SK-N-SH treated with all-trans-retinoic acid at 6 μM for 48 hours (cell line): ENCODE measurements around the gene DHCR24.

ENCODE experiments used
- ATAC-seq: fragments of 200-7000 bp; cut with Tn5 transposase; 3 replicates; pipeline ENCODE4 v1.9.1; 2020; ENCODE audit warnings: mild to moderate bottlenecking, moderate library complexity
- BACH2 ChIP-seq: fragments of 250-450 bp; sonication (Bioruptor Pico); IDR thresholded peaks from 2 replicates; pipeline ENCODE4 v1.9.0; 2021; ENCODE audit warnings: mild to moderate bottlenecking, borderline replicate concordance
- CREB5 ChIP-seq: fragments of 250-450 bp; sonication (Bioruptor Pico); IDR thresholded peaks from 2 replicates; pipeline ENCODE4 v1.5.1; 2020; ENCODE audit warnings: low read depth, mild to moderate bottlenecking, moderate library complexity
- CSDC2 ChIP-seq: fragments of 250-450 bp; sonication (Bioruptor Pico); IDR thresholded peaks from 2 replicates; pipeline ENCODE4 v1.5.0; 2020; ENCODE audit warnings: mild to moderate bottlenecking, moderate library complexity
- ESRRG ChIP-seq: fragments of 250-450 bp; sonication (Bioruptor Pico); IDR thresholded peaks from 2 replicates; pipeline ENCODE4 v1.6.1; 2021; ENCODE audit warnings: mild to moderate bottlenecking
- GLIS3 ChIP-seq: fragments of 250-450 bp; sonication (Bioruptor Pico); IDR thresholded peaks from 2 replicates; pipeline ENCODE4 v1.5.0; 2020; ENCODE audit warnings: mild to moderate bottlenecking, moderate library complexity
- ISL1 ChIP-seq: fragments of 250-450 bp; sonication (Bioruptor Pico); IDR thresholded peaks from 2 replicates; pipeline ENCODE4 v2.1.2; 2022; ENCODE audit warnings: mild to moderate bottlenecking, moderate library complexity
- OSR1 ChIP-seq: fragments of 250-450 bp; sonication (Bioruptor Pico); IDR thresholded peaks from 2 replicates; pipeline ENCODE4 v1.8.0; 2022; ENCODE audit warnings: moderate library complexity, mild to moderate bottlenecking, inconsistent platforms
- POU6F1 ChIP-seq: fragments of 250-450 bp; sonication (Bioruptor Pico); IDR thresholded peaks from 2 replicates; pipeline ENCODE4 v1.8.0; 2021; ENCODE audit warnings: low read depth, mild to moderate bottlenecking, moderate library complexity, borderline replicate concordance
- PPARA ChIP-seq: fragments of 250-450 bp; sonication (Bioruptor Pico); IDR thresholded peaks from 2 replicates; pipeline ENCODE4 v1.5.0; 2020; ENCODE audit warnings: mild to moderate bottlenecking, borderline replicate concordance
- RARB ChIP-seq: fragments of 250-450 bp; sonication (Bioruptor Pico); IDR thresholded peaks from 2 replicates; pipeline ENCODE4 v1.8.0; 2021; ENCODE audit warnings: mild to moderate bottlenecking, moderate library complexity
- SNAI2 ChIP-seq: fragments of 250-450 bp; sonication (Bioruptor Pico); IDR thresholded peaks from 2 replicates; pipeline ENCODE4 v1.5.0; 2020; ENCODE audit warnings: mild to moderate bottlenecking, moderate library complexity
- TCF4 ChIP-seq: fragments of 250-450 bp; sonication (Bioruptor Pico); IDR thresholded peaks from 2 replicates; pipeline ENCODE4 v1.8.0; 2021; ENCODE audit warnings: mild to moderate bottlenecking, moderate library complexity, borderline replicate concordance
- TOX ChIP-seq: fragments of 250-450 bp; sonication (Bioruptor Pico); IDR thresholded peaks from 2 replicates; pipeline ENCODE4 v1.8.0; 2021; ENCODE audit warnings: mild to moderate bottlenecking, moderate library complexity, borderline replicate concordance
- TSHZ2 ChIP-seq: fragments of 250-450 bp; sonication (Bioruptor Pico); IDR thresholded peaks from 2 replicates; pipeline ENCODE4 v1.5.0; 2020; ENCODE audit warnings: mild to moderate bottlenecking, moderate library complexity
- ZC3H10 ChIP-seq: fragments of 250-450 bp; sonication (Bioruptor Pico); IDR thresholded peaks from 2 replicates; pipeline ENCODE4 v1.5.1; 2021; ENCODE audit warnings: mild to moderate bottlenecking, moderate library complexity
- ZFP30 ChIP-seq: fragments of 450-650 bp; formaldehyde crosslinking; IDR thresholded peaks from 2 replicates; pipeline ENCODE4 v1.5.0; 2022; ENCODE audit warnings: mild to moderate bottlenecking, moderate library complexity
- ZNF565 ChIP-seq: fragments of 450-650 bp; formaldehyde crosslinking; conservative IDR thresholded peaks from 2 replicates; pipeline ENCODE4 v1.5.0; 2020; ENCODE audit warnings: low read depth, mild to moderate bottlenecking, moderate library complexity
- ZNF70 ChIP-seq: fragments of 450-650 bp; formaldehyde crosslinking; IDR thresholded peaks from 2 replicates; pipeline ENCODE4 v1.5.0; 2020; ENCODE audit warnings: mild to moderate bottlenecking, moderate library complexity
- TF ChIP-seq, protein P1 (sequence below): fragments of 250-450 bp; sonication (Bioruptor Pico); IDR thresholded peaks from 2 replicates; pipeline ENCODE4 v1.5.1; 2021; ENCODE audit warnings: mild to moderate bottlenecking, moderate library complexity
- TF ChIP-seq, protein P2 (sequence below): fragments of 250-450 bp; sonication (Bioruptor Pico); IDR thresholded peaks from 2 replicates; pipeline ENCODE4 v1.8.0; 2020; ENCODE audit warnings: mild to moderate bottlenecking, moderate library complexity, borderline replicate concordance

Gene DHCR24

DNA sequence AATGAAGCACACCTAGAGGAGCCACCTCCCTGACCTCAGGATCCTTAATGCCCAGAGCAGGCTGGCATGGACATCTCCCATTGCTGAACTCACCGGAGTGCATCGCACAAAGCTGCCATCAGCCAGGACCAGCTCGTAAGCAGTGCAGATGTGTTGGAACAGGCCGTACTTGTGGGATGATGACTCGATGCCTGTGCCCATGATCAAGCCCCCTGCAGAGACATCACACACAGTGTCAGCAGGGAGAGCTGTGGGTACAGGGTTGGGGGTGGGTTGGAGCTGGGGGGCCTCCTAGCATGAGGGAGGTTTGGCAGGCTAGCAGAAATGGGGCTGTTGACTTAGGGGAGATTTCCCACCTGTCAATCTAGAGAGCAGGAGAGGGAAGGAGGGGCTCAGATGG lies 12.0 kb downstream of the DHCR24 start (continued):
- TF ChIP-seq RARB (CRISPR knock-in tag) (no peak), TCF4 (no peak), PPARA (CRISPR knock-in tag) (no peak)
- TF ChIP-seq, all 23 proteins: peak for 0

DNA sequence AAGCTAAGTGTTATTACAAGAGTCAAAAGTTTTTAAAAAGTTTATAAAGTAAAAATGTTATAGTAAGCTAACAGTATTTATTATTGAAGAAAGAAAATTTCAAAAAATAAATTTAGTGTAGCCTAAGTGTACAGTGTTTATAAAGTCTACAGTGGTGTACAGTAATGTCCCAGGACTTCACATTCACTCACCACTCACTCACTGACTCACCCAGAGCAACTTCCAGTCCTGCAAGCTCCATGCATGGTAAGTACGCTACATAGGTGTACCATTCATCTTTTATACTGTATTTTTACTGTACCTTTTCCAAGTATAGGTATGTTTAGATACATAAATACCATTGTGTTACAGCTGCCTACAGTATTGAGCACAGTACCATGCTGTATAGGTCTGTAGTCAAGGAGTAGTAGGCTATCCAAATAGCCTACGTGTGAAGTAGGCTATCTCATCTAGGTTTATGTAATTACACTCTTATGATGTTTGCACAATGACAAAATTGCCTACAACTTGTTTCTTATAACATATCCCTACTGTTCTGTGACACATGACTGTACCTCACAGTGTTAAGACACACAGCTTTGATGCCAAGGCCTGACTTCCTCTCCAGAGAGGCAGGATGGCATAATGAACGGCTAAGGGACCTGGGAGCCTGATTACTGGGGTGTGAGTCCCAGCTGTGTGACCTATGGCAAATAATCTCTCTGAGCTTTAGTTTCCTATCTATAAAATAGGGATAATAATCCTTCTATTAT lies 12.7 kb downstream of the DHCR24 start:
- no peak for ATAC-seq
- TF ChIP-seq SNAI2 (CRISPR knock-in tag) (no peak), GLIS3 (CRISPR knock-in tag) (no peak), ZNF70 (CRISPR knock-in tag) (no peak), TCF4 (no peak), TOX (CRISPR knock-in tag) (no peak), ZNF565 (CRISPR knock-in tag) (no peak), ZC3H10 (CRISPR knock-in tag) (no peak), CSDC2 (CRISPR knock-in tag) (no peak), POU6F1 (no peak), OSR1 (no peak), BACH2 (CRISPR knock-in tag) (no peak), RARB (CRISPR knock-in tag) (no peak), PPARA (CRISPR knock-in tag) (no peak), ZFP30 (no peak), TSHZ2 (no peak)

- peak; percentile 28; the same call in 2 of the 3 replicates for ATAC-seq
- TF ChIP-seq, protein P1, sequence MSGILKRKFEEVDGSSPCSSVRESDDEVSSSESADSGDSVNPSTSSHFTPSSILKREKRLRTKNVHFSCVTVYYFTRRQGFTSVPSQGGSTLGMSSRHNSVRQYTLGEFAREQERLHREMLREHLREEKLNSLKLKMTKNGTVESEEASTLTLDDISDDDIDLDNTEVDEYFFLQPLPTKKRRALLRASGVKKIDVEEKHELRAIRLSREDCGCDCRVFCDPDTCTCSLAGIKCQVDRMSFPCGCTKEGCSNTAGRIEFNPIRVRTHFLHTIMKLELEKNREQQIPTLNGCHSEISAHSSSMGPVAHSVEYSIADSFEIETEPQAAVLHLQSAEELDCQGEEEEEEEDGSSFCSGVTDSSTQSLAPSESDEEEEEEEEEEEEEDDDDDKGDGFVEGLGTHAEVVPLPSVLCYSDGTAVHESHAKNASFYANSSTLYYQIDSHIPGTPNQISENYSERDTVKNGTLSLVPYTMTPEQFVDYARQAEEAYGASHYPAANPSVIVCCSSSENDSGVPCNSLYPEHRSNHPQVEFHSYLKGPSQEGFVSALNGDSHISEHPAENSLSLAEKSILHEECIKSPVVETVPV (CRISPR knock-in tag), result no peak
- TF ChIP-seq ISL1 (CRISPR knock-in tag) (no peak), BACH2 (CRISPR knock-in tag) (no peak), RARB (CRISPR knock-in tag) (no peak), SNAI2 (CRISPR knock-in tag) (no peak), ZNF565 (CRISPR knock-in tag) (no peak)
Observed at GRCh38 chr1:54872036-54872331, 15.0 kb downstream of the DHCR24 start.

DNA sequence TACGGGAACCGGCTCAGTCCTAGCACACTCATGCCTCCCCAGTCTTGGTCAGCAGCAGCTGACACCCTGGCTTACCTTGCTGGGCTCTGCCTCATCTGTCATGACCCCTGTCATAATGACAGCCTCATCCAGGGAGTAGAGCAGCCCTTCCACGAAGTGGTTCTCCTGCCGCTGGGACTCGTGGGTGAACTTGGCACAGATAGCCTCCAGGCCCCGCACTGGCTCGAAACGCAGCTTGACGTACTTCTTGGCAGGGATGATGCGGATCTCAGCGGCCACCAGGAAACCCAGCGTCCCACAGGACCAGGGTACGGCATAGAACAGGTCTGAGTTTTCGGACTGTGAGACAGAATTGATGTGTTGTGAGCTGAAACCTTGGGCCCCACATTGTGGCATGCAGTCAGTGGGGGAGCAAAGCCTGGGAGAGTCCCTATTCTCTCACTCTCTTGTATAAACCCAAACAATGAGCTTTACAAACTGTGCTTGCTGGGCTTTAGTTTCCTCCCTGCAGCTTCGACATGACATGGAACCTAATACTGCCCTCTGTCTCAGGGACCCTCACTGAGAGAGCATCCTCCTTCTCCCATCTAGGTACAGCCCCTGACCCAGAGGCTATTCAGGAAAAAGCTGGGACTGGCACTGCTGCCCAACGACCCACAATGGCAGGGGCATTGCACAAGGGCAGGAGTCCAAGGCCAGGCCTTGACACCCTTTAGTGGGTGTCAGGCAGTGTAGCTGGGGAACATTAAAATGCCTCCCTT lies 15.5 kb downstream of the DHCR24 start:
- no peak for ATAC-seq
- no peak for TF ChIP-seq ZC3H10 (CRISPR knock-in tag)
- no peak for TF ChIP-seq BACH2 (CRISPR knock-in tag)
- TF ChIP-seq OSR1, result no peak
- TF ChIP-seq, protein P2, sequence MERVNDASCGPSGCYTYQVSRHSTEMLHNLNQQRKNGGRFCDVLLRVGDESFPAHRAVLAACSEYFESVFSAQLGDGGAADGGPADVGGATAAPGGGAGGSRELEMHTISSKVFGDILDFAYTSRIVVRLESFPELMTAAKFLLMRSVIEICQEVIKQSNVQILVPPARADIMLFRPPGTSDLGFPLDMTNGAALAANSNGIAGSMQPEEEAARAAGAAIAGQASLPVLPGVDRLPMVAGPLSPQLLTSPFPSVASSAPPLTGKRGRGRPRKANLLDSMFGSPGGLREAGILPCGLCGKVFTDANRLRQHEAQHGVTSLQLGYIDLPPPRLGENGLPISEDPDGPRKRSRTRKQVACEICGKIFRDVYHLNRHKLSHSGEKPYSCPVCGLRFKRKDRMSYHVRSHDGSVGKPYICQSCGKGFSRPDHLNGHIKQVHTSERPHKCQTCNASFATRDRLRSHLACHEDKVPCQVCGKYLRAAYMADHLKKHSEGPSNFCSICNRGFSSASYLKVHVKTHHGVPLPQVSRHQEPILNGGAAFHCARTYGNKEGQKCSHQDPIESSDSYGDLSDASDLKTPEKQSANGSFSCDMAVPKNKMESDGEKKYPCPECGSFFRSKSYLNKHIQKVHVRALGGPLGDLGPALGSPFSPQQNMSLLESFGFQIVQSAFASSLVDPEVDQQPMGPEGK (CRISPR knock-in tag), result no peak
- TF ChIP-seq, protein P1 (CRISPR knock-in tag), result no peak
- TF ChIP-seq TSHZ2, result no peak
- no peak for TF ChIP-seq ISL1 (CRISPR knock-in tag)
- no peak for TF ChIP-seq CREB5
- TF ChIP-seq ESRRG (CRISPR knock-in tag), result no peak
- no peak for TF ChIP-seq ZNF565 (CRISPR knock-in tag)
